H1 (cell line): ENCODE data around the gene NUDT3. TPM values are rescaled to one million over a fixed set of nuclear protein-coding genes. Genes with fewer than 3 reads are reported as not detected.

Experiments used
- EZH2 ChIP-seq: fragments of 200-600 bp; sonication (generic); IDR thresholded peaks from 2 replicates; pipeline ENCODE4 v1.7.1; 2012; ENCODE audit warnings: low read depth, mild to moderate bottlenecking, moderate library complexity, low read length, inconsistent platforms; ENCODE audit not compliant: severe bottlenecking
- RBBP5 ChIP-seq: IDR thresholded peaks from 2 replicates; pipeline ENCODE4 v1.7.1; 2012; ENCODE audit warnings: low read depth, mild to moderate bottlenecking, inconsistent platforms, low read length, moderate library complexity, borderline replicate concordance
- SRF ChIP-seq: IDR thresholded peaks from 2 replicates; pipeline ENCODE4 v1.6.1; 2011; ENCODE audit warnings: mild to moderate bottlenecking, low read depth, low read length, moderate library complexity
- SUZ12 ChIP-seq: fragments of 200-600 bp; sonication (generic); IDR thresholded peaks from 2 replicates; pipeline ENCODE4 v1.6.1; 2012; ENCODE audit warnings: mild to moderate bottlenecking, inconsistent platforms, low read length, moderate library complexity, mixed read lengths
- polyA plus RNA-seq, 7 experiments: library from polyadenylated mRNA; depleted of rRNA in 3 of 7; stranded (reverse) in 5 of 7; unstranded in 2 of 7; fragments of >200 nt in 5 of 7; fragments of 200-250 nt in 2 of 7; gene quantifications; 1 replicate in 5 of 7; 2 replicates in 1 of 7; 4 replicates in 1 of 7; pipeline versions ENCODE4 v1.2.1 to v1.2.3, GENCODE V29; 2011 to 2013; ENCODE audit warnings: missing spikeins in 2 of 7, mixed read lengths in 2 of 7
- total RNA-seq: library from RNA; stranded (reverse); fragmentation: NEBNext Ultra II Directional; extraction: Animal tissue kit (Norgen Biotek cat#: 25700); gene quantifications from 2 replicates; pipeline ENCODE4 v1.2.1, GENCODE V29; 2021
- TF ChIP-seq, protein P1 (sequence below): fragments of 300-600 bp; sonication (generic); IDR thresholded peaks from 2 replicates; pipeline ENCODE4 v1.7.1; 2012; ENCODE audit warnings: low read length, moderate library complexity, mild to moderate bottlenecking, inconsistent platforms; ENCODE audit not compliant: insufficient replicate concordance

Gene NUDT3
- total and polyA plus RNA-seq, 2 of the 8 experiments (the other 6 are each of a cell fraction or from before 2014, with no cell fraction given): 14.1 to 36.9 TPM

DNA sequence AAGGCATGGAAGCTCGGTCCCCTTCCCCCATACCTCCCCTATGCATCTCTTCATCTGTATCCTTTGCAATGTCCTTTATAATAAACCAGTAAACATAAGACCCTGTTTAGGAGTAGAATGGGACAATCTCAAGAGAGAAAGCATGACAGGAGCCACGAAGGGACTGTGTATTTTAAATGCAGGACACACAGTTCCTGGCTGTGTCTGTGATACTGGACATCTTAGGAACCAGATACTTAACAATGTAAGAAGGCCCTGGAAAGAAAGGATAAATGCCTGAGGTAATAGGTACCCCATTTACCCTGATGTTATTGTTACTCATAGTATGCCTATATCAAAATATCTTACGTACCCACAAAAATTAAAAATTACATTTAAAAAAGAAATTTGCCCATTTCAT is 36.6 kb downstream of the NUDT3 start (continued):
- TF ChIP-seq, protein P1, sequence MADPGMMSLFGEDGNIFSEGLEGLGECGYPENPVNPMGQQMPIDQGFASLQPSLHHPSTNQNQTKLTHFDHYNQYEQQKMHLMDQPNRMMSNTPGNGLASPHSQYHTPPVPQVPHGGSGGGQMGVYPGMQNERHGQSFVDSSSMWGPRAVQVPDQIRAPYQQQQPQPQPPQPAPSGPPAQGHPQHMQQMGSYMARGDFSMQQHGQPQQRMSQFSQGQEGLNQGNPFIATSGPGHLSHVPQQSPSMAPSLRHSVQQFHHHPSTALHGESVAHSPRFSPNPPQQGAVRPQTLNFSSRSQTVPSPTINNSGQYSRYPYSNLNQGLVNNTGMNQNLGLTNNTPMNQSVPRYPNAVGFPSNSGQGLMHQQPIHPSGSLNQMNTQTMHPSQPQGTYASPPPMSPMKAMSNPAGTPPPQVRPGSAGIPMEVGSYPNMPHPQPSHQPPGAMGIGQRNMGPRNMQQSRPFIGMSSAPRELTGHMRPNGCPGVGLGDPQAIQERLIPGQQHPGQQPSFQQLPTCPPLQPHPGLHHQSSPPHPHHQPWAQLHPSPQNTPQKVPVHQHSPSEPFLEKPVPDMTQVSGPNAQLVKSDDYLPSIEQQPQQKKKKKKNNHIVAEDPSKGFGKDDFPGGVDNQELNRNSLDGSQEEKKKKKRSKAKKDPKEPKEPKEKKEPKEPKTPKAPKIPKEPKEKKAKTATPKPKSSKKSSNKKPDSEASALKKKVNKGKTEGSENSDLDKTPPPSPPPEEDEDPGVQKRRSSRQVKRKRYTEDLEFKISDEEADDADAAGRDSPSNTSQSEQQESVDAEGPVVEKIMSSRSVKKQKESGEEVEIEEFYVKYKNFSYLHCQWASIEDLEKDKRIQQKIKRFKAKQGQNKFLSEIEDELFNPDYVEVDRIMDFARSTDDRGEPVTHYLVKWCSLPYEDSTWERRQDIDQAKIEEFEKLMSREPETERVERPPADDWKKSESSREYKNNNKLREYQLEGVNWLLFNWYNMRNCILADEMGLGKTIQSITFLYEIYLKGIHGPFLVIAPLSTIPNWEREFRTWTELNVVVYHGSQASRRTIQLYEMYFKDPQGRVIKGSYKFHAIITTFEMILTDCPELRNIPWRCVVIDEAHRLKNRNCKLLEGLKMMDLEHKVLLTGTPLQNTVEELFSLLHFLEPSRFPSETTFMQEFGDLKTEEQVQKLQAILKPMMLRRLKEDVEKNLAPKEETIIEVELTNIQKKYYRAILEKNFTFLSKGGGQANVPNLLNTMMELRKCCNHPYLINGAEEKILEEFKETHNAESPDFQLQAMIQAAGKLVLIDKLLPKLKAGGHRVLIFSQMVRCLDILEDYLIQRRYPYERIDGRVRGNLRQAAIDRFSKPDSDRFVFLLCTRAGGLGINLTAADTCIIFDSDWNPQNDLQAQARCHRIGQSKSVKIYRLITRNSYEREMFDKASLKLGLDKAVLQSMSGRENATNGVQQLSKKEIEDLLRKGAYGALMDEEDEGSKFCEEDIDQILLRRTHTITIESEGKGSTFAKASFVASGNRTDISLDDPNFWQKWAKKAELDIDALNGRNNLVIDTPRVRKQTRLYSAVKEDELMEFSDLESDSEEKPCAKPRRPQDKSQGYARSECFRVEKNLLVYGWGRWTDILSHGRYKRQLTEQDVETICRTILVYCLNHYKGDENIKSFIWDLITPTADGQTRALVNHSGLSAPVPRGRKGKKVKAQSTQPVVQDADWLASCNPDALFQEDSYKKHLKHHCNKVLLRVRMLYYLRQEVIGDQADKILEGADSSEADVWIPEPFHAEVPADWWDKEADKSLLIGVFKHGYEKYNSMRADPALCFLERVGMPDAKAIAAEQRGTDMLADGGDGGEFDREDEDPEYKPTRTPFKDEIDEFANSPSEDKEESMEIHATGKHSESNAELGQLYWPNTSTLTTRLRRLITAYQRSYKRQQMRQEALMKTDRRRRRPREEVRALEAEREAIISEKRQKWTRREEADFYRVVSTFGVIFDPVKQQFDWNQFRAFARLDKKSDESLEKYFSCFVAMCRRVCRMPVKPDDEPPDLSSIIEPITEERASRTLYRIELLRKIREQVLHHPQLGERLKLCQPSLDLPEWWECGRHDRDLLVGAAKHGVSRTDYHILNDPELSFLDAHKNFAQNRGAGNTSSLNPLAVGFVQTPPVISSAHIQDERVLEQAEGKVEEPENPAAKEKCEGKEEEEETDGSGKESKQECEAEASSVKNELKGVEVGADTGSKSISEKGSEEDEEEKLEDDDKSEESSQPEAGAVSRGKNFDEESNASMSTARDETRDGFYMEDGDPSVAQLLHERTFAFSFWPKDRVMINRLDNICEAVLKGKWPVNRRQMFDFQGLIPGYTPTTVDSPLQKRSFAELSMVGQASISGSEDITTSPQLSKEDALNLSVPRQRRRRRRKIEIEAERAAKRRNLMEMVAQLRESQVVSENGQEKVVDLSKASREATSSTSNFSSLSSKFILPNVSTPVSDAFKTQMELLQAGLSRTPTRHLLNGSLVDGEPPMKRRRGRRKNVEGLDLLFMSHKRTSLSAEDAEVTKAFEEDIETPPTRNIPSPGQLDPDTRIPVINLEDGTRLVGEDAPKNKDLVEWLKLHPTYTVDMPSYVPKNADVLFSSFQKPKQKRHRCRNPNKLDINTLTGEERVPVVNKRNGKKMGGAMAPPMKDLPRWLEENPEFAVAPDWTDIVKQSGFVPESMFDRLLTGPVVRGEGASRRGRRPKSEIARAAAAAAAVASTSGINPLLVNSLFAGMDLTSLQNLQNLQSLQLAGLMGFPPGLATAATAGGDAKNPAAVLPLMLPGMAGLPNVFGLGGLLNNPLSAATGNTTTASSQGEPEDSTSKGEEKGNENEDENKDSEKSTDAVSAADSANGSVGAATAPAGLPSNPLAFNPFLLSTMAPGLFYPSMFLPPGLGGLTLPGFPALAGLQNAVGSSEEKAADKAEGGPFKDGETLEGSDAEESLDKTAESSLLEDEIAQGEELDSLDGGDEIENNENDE: no peak
- TF ChIP-seq SRF: no peak
- TF ChIP-seq EZH2: no peak
- no peak for TF ChIP-seq SUZ12
- no peak for TF ChIP-seq RBBP5
